H1 (cell line): ENCODE results near the gene INPP5F. TPM values are rescaled to one million over a fixed set of nuclear protein-coding genes. Genes with fewer than 3 reads are reported as not detected.

Experiments
- CTCF ChIA-PET: fragments of 300-600 bp; sonication (Branson Sonifier 250); formaldehyde crosslinking; loops from one replicate; lab custom pipeline; 2021; ENCODE audit not compliant: partially characterized antibody; lab: Charles Lee
- POLR2A ChIA-PET: fragments of 300-600 bp; sonication (Branson Sonifier 250); formaldehyde crosslinking; loops from one replicate; lab custom pipeline; 2021; ENCODE audit warnings: inconsistent platforms; ENCODE audit not compliant: partially characterized antibody; lab: Charles Lee
- DNase-seq, 2 experiments: peaks; one replicate each; pipeline versions ENCODE4 v3.0.0 to v3.0.0-alpha.2; 2010 to 2022; ENCODE audit warnings: low spot score in 2 of 2, low read depth in 1 of 2, mixed read lengths in 1 of 2
- FAIRE-seq: peaks from 2 replicates; lab custom pipeline; 2011; peaks lifted over from hg19 to GRCh38; lab: Jason Lieb, UNC
- H2AFZ ChIP-seq: 2 replicates; pipeline ENCODE4 v1.8.1; 2012; ENCODE audit warnings: low read length, inconsistent platforms
- H2AK5ac ChIP-seq: 2 replicates; pipeline ENCODE4 v1.6.1; 2013; ENCODE audit warnings: low read depth, low read length
- H2BK120ac ChIP-seq: replicated peaks from 2 replicates; pipeline ENCODE3; 2013; ENCODE audit warnings: low read depth, low read length, inconsistent platforms
- H2BK12ac ChIP-seq: 2 replicates; pipeline ENCODE4 v1.6.1; 2013; ENCODE audit warnings: low read depth, low read length
- H2BK15ac ChIP-seq: 2 replicates; pipeline ENCODE4 v1.6.1; 2013; ENCODE audit warnings: low read length
- H2BK20ac ChIP-seq: 2 replicates; pipeline ENCODE4 v1.6.1; 2013; ENCODE audit warnings: low read length
- H2BK5ac ChIP-seq: 2 replicates; pipeline ENCODE4 v1.6.1; 2013; ENCODE audit warnings: low read depth, low read length
- H3K14ac ChIP-seq: 2 replicates; pipeline ENCODE4 v1.6.1; 2013; ENCODE audit warnings: inconsistent platforms; ENCODE audit not compliant: insufficient read length
- H3K18ac ChIP-seq: 2 replicates; pipeline ENCODE4 v1.6.1; 2013; ENCODE audit warnings: low read length; ENCODE audit errors: extremely low read depth
- H3K23ac ChIP-seq: 2 replicates; pipeline ENCODE4 v1.6.1; 2013; ENCODE audit warnings: inconsistent platforms; ENCODE audit not compliant: insufficient read length
- H3K23me2 ChIP-seq: 2 replicates; pipeline ENCODE4 v1.6.1; 2013; ENCODE audit warnings: low read depth, low read length
- H3K27ac ChIP-seq: 2 replicates; pipeline ENCODE4 v1.6.1; 2011; ENCODE audit warnings: low read depth, low read length, inconsistent platforms
- H3K27me3 ChIP-seq, 4 experiments: replicated peaks in 1 of 4; 1 replicate in 1 of 4; 2 replicates in 3 of 4; pipeline versions ENCODE4 v1.6.1 to v1.8.1; 2011 to 2013; ENCODE audit warnings: low read length in 3 of 4, mild to moderate bottlenecking in 3 of 4, inconsistent platforms in 2 of 4, mixed read lengths in 2 of 4, moderate library complexity in 1 of 4; ENCODE audit not compliant: control insufficient read depth in 3 of 4, insufficient read depth in 3 of 4; ENCODE audit errors: extremely low read depth in 1 of 4
- H3K36me3 ChIP-seq, 4 experiments: 2 replicates each; pipeline versions ENCODE4 v1.6.1 to v1.8.1; 2011 to 2013; ENCODE audit warnings: mild to moderate bottlenecking in 4 of 4, low read length in 3 of 4, moderate library complexity in 2 of 4, control low read depth in 1 of 4, inconsistent platforms in 1 of 4; ENCODE audit not compliant: insufficient read depth in 4 of 4, control insufficient read depth in 2 of 4
- H3K4ac ChIP-seq: replicated peaks from 2 replicates; pipeline ENCODE3; 2013; ENCODE audit warnings: low read length, low read depth, mixed read lengths, inconsistent platforms; ENCODE audit not compliant: insufficient read length
- H3K4me1 ChIP-seq, 4 experiments: replicated peaks in 1 of 4; 1 replicate in 1 of 4; 2 replicates in 3 of 4; pipeline versions ENCODE4 v1.6.1 to v1.8.1; 2011 to 2013; ENCODE audit warnings: low read length in 3 of 4, inconsistent platforms in 2 of 4, mixed read lengths in 1 of 4; ENCODE audit not compliant: insufficient read depth in 4 of 4, control insufficient read depth in 3 of 4
- H3K4me2 ChIP-seq, 2 experiments: 2 replicates each; pipeline versions ENCODE4 v1.6.1 to v1.8.1; 2011 to 2013; ENCODE audit warnings: low read depth in 2 of 2, low read length in 2 of 2, control low read depth in 1 of 2, inconsistent platforms in 1 of 2, mild to moderate bottlenecking in 1 of 2; ENCODE audit not compliant: insufficient read depth in 1 of 2
- H3K4me3 ChIP-seq, 4 experiments: fragments of 200-600, 300-600 bp in 1 of 4; sonication (generic), shearing (Covaris generic), sonication (Bioruptor Twin) in 1 of 4; 2 replicates each; pipeline versions ENCODE4 v1.5.1 to v1.8.1; 2011 to 2016; ENCODE audit warnings: low read length in 4 of 4, low read depth in 3 of 4, control low read depth in 2 of 4, inconsistent platforms in 2 of 4, mild to moderate bottlenecking in 2 of 4, mixed read lengths in 1 of 4, moderate library complexity in 1 of 4; ENCODE audit not compliant: insufficient read depth in 2 of 4; ENCODE audit errors: extremely low read depth in 1 of 4
- H3K56ac ChIP-seq: replicated peaks from 2 replicates; pipeline ENCODE3; 2013; ENCODE audit warnings: low read depth, mild to moderate bottlenecking, mixed read lengths, low read length, inconsistent platforms; ENCODE audit not compliant: insufficient read length
- H3K79me1 ChIP-seq: 2 replicates; pipeline ENCODE4 v1.6.1; 2013; ENCODE audit warnings: low read depth, low read length, control low read depth
- H3K79me2 ChIP-seq, 2 experiments: 2 replicates each; pipeline versions ENCODE4 v1.6.1 to v1.8.1; 2012 to 2013; ENCODE audit warnings: low read length in 2 of 2, mild to moderate bottlenecking in 2 of 2, inconsistent platforms in 1 of 2; ENCODE audit not compliant: insufficient read depth in 2 of 2, control insufficient read depth in 1 of 2
- H3K9ac ChIP-seq, 4 experiments: replicated peaks in 1 of 4; 1 replicate in 1 of 4; 2 replicates in 3 of 4; pipeline versions ENCODE4 v1.6.1 to v1.8.1; 2011 to 2013; ENCODE audit warnings: low read depth in 3 of 4, low read length in 3 of 4, control low read depth in 2 of 4, mild to moderate bottlenecking in 2 of 4, moderate library complexity in 2 of 4, inconsistent platforms in 1 of 4; ENCODE audit errors: extremely low read depth in 1 of 4
- H3K9me3 ChIP-seq, 2 experiments: 2 replicates each; pipeline versions ENCODE4 v1.6.1 to v1.8.1; 2012 to 2013; ENCODE audit warnings: mild to moderate bottlenecking in 2 of 2, moderate library complexity in 2 of 2, control low read depth in 1 of 2, inconsistent platforms in 1 of 2, low read depth in 1 of 2, low read length in 1 of 2, mixed read lengths in 1 of 2; ENCODE audit not compliant: insufficient read depth in 2 of 2
- H4K20me1 ChIP-seq, 2 experiments: replicated peaks in 1 of 2; 2 replicates each; pipeline versions ENCODE3 to v1.8.1; 2011 to 2013; ENCODE audit warnings: inconsistent platforms in 2 of 2, low read length in 2 of 2, mild to moderate bottlenecking in 1 of 2; ENCODE audit not compliant: insufficient read depth in 2 of 2, control insufficient read depth in 1 of 2
- H4K5ac ChIP-seq: 2 replicates; pipeline ENCODE4 v1.6.1; 2013; ENCODE audit warnings: low read length, low read depth, mixed read lengths, inconsistent platforms; ENCODE audit not compliant: insufficient read length
- H4K8ac ChIP-seq: 2 replicates; pipeline ENCODE4 v1.8.0; 2013; ENCODE audit warnings: mild to moderate bottlenecking, moderate library complexity, low read length, inconsistent platforms; ENCODE audit not compliant: insufficient read depth; ENCODE audit errors: extremely low read depth
- H4K91ac ChIP-seq: replicated peaks from 2 replicates; pipeline ENCODE3; 2013; ENCODE audit warnings: low read length, mixed read lengths, inconsistent platforms; ENCODE audit not compliant: insufficient read length
- KDM5A ChIP-seq: fragments of 200-600 bp; IDR thresholded peaks from 2 replicates; pipeline ENCODE4 v1.7.1; 2012; ENCODE audit warnings: mild to moderate bottlenecking, low read length, inconsistent platforms, mixed read lengths
- SIN3A ChIP-seq, 2 experiments: IDR thresholded peaks in 1 of 2; conservative IDR thresholded peaks in 1 of 2; 2 replicates each; pipeline ENCODE4 v1.6.1; 2011 to 2012; ENCODE audit warnings: low read length in 2 of 2, improper control_type of control experiment in 1 of 2, low read depth in 1 of 2, mild to moderate bottlenecking in 1 of 2
- SP1 ChIP-seq: IDR thresholded peaks from 2 replicates; pipeline ENCODE4 v1.6.1; 2011; ENCODE audit warnings: low read depth, low read length
- WGBS, 2 experiments: shearing (Covaris generic) in 1 of 2; methylation state at CpG; one replicate each; pipeline versions ENCODE4 v1.1.6 to v1.1.7; 2013 to 2015; ENCODE audit warnings: low lambda C conversion rate in 2 of 2, mixed read lengths in 2 of 2, inconsistent platforms in 1 of 2, low coverage in 1 of 2, missing lambda C conversion rate in 1 of 2; ENCODE audit not compliant: insufficient replicate concordance in 2 of 2, insufficient coverage in 1 of 2, insufficient read length in 1 of 2; ENCODE audit errors: extremely low coverage in 1 of 2, missing lambda C conversion rate in 1 of 2; 5-methylcytosine and 5-hydroxymethylcytosine counted together
- polyA plus RNA-seq, 7 experiments: library from polyadenylated mRNA; depleted of rRNA in 3 of 7; stranded (reverse) in 5 of 7; unstranded in 2 of 7; fragments of >200 nt in 5 of 7; fragments of 200-250 nt in 2 of 7; gene quantifications; 1 replicate in 5 of 7; 2 replicates in 1 of 7; 4 replicates in 1 of 7; pipeline versions ENCODE4 v1.2.1 to v1.2.3, GENCODE V29; 2011 to 2013; ENCODE audit warnings: missing spikeins in 2 of 7, mixed read lengths in 2 of 7
- total RNA-seq: library from RNA; stranded (reverse); fragmentation: NEBNext Ultra II Directional; extraction: Animal tissue kit (Norgen Biotek cat#: 25700); gene quantifications from 2 replicates; pipeline ENCODE4 v1.2.1, GENCODE V29; 2021

The INPP5F gene
- total and polyA plus RNA-seq, 2 of the 8 experiments (the other 6 are each of a cell fraction or from before 2014, with no cell fraction given): 50.1 to 101 TPM

GRCh38 chr10:119775529-119775928 lies 49.7 kb downstream of the INPP5F start:
- CTCF ChIA-PET: interaction anchor here (1.4 kb wide), 1 partner anchor 25 kb away, joined by 4 read pairs; no protein-coding TSS in a partner anchor
- WGBS, 2 experiments: 91% methylated on average over 1 of the region's 1 CpG; no CpG with 5 or more reads in 1 of the 2 experiments

More at GRCh38 chr10:119775529-119775928, 49.7 kb downstream of the INPP5F start:
- H4K5ac ChIP-seq: no peak overlapping the region
- H4K20me1 ChIP-seq: no peaks in the 10 kb centered on the region
- H3K23ac ChIP-seq: no peak overlapping the region
- no peak overlapping the region for H3K27ac ChIP-seq
- POLR2A ChIA-PET: no interaction called here
- no peak overlapping the region for H2BK5ac ChIP-seq
- H3K79me2 ChIP-seq: no peaks in the 10 kb centered on the region
- H3K4me1 ChIP-seq: no peaks in the 10 kb centered on the region
- no peak overlapping the region for H2BK120ac ChIP-seq
- no peak overlapping the region for H2AK5ac ChIP-seq
- H3K18ac ChIP-seq: no peak overlapping the region
- DNase-seq: no peak
- H3K36me3 ChIP-seq: no peaks in the 10 kb centered on the region
- H3K56ac ChIP-seq: no peak overlapping the region
- no peak overlapping the region for H3K14ac ChIP-seq
- no peak overlapping the region for H2AFZ ChIP-seq
- no peak overlapping the region for H4K8ac ChIP-seq
- H2BK12ac ChIP-seq: no peak overlapping the region
- no peak overlapping the region for H3K4me2 ChIP-seq
- H4K91ac ChIP-seq: no peak overlapping the region
- TF ChIP-seq KDM5A: no peak
- TF ChIP-seq SP1: no peak
- TF ChIP-seq SIN3A (conservative IDR thresholded peaks at IDR 0.05 in 1 of 2, IDR thresholded peaks at IDR 0.05 in 1 of 2; ENCODE audit: low read depth in 1 of 2, low read length in 2 of 2): no peak
- no peaks in the 10 kb centered on the region for H3K23me2 ChIP-seq
- no peak for FAIRE-seq
- H3K4me3 ChIP-seq: no peak overlapping the region
- no peak overlapping the region for H2BK20ac ChIP-seq
- H2BK15ac ChIP-seq: no peak overlapping the region
- no peaks in the 10 kb centered on the region for H3K9me3 ChIP-seq
- no peak overlapping the region for H3K9ac ChIP-seq
- no peaks in the 10 kb centered on the region for H3K27me3 ChIP-seq
- H3K79me1 ChIP-seq: no peaks in the 10 kb centered on the region; the same call in 1 of the 2 replicates
- no peak overlapping the region for H3K4ac ChIP-seq
